ENCODE results near the gene MUSTN1. TPM values are rescaled to one million over a fixed set of nuclear protein-coding genes. Genes with fewer than 3 reads are reported as not detected.

MUSTN1 gene
- total RNA-seq, 2 experiments from 2014 or later = 0.57 TPM; not detected in 1

- Mint-ChIP-seq H3K4me3 (no peak overlapping the region), H3K4me1 (ENCODE audit: low read depth) (no peaks in the 10 kb centered on the region), H3K9me3 (no peaks in the 10 kb centered on the region), H3K27ac (no peak overlapping the region), H3K27me3 (ENCODE audit: low read depth) (no peaks in the 10 kb centered on the region), H3K36me3 (ENCODE audit: low read depth) (no peaks in the 10 kb centered on the region)
- CTCF ChIA-PET = no interaction called here
- DNase-seq = no peak
- intact Hi-C loops (cut with micrococcal nuclease) = no loop called here
Measured at GRCh38 chr3:52829906-52830463, 4.8 kb downstream of the MUSTN1 start.

- DNase-seq = no peak
- CTCF ChIA-PET = no interaction called here
- H3K27me3 Mint-ChIP-seq (ENCODE audit: low read depth) = no peaks in the 10 kb centered on the region
- H3K27ac Mint-ChIP-seq = no peak overlapping the region
- H3K4me3 Mint-ChIP-seq = no peak overlapping the region
- no peaks in the 10 kb centered on the region for H3K36me3 Mint-ChIP-seq (ENCODE audit: low read depth)
- intact Hi-C loops (cut with micrococcal nuclease) = no loop called here
- no peaks in the 10 kb centered on the region for H3K9me3 Mint-ChIP-seq
- no peaks in the 10 kb centered on the region for H3K4me1 Mint-ChIP-seq (ENCODE audit: low read depth)
Measured at GRCh38 chr3:52829482-52829881, 5.3 kb downstream of the MUSTN1 start.

GRCh38 chr3:52827866-52828376 lies 6.9 kb downstream of the MUSTN1 start:
- Mint-ChIP-seq H3K27ac (no peak overlapping the region), H3K4me1 (ENCODE audit: low read depth) (no peaks in the 10 kb centered on the region), H3K36me3 (ENCODE audit: low read depth) (no peaks in the 10 kb centered on the region), H3K9me3 (no peaks in the 10 kb centered on the region), H3K27me3 (ENCODE audit: low read depth) (no peaks in the 10 kb centered on the region), H3K4me3 (no peak overlapping the region)
- CTCF ChIA-PET = no interaction called here
- intact Hi-C loops (cut with micrococcal nuclease) = no loop called here
- no peak for DNase-seq

- Mint-ChIP-seq H3K36me3 (ENCODE audit: low read depth) (no peaks in the 10 kb centered on the region), H3K27me3 (ENCODE audit: low read depth) (no peaks in the 10 kb centered on the region), H3K4me1 (ENCODE audit: low read depth) (no peaks in the 10 kb centered on the region), H3K4me3 (no peak overlapping the region), H3K27ac (no peak overlapping the region), H3K9me3 (no peaks in the 10 kb centered on the region)
- intact Hi-C loops (cut with micrococcal nuclease) = no loop called here
- DNase-seq = no peak
- CTCF ChIA-PET = no interaction called here
Measured at GRCh38 chr3:52827441-52827840, 7.4 kb downstream of the MUSTN1 start.

GRCh38 chr3:52824037-52824436 lies 10.8 kb downstream of the MUSTN1 start:
- Mint-ChIP-seq H3K36me3 (ENCODE audit: low read depth) (no peaks in the 10 kb centered on the region), H3K4me3 (no peak overlapping the region), H3K9me3 (no peaks in the 10 kb centered on the region), H3K4me1 (ENCODE audit: low read depth) (no peaks in the 10 kb centered on the region), H3K27me3 (ENCODE audit: low read depth) (no peaks in the 10 kb centered on the region), H3K27ac (no peak overlapping the region)
- CTCF ChIA-PET = interaction anchor here (1.0 to 1.1 kb wide), 2 partner anchors 8 to 13 kb away, joined by 3 read pairs; no protein-coding TSS in a partner anchor
- no peak for DNase-seq
- intact Hi-C loops (cut with micrococcal nuclease) = no loop called here

GRCh38 chr3:52822363-52822762 lies 12.5 kb downstream of the MUSTN1 start:
- H3K9me3 Mint-ChIP-seq = no peaks in the 10 kb centered on the region
- no peaks in the 10 kb centered on the region for H3K27me3 Mint-ChIP-seq (ENCODE audit: low read depth)
- H3K4me1 Mint-ChIP-seq (ENCODE audit: low read depth) = no peaks in the 10 kb centered on the region
- no peak for DNase-seq
- intact Hi-C loops (cut with micrococcal nuclease) = no loop called here
- H3K4me3 Mint-ChIP-seq = no peak overlapping the region
- no peak overlapping the region for H3K27ac Mint-ChIP-seq
- no peaks in the 10 kb centered on the region for H3K36me3 Mint-ChIP-seq (ENCODE audit: low read depth)
- CTCF ChIA-PET = interaction anchor here (0.6 to 2.4 kb wide), 5 partner anchors 9 to 290 kb away, joined by 4 to 12 read pairs (median 4); no protein-coding TSS in a partner anchor

- Mint-ChIP-seq H3K27me3 (ENCODE audit: low read depth) (no peaks in the 10 kb centered on the region), H3K4me1 (ENCODE audit: low read depth) (no peaks in the 10 kb centered on the region), H3K36me3 (ENCODE audit: low read depth) (no peaks in the 10 kb centered on the region), H3K9me3 (no peaks in the 10 kb centered on the region), H3K4me3 (no peak overlapping the region), H3K27ac (no peak overlapping the region)
- CTCF ChIA-PET = interaction anchor here (0.5 to 2.4 kb wide), 14 partner anchors 10 to 1370 kb away, joined by 3 to 12 read pairs (median 4); partner anchors contain the start of gene MUSTN1
- intact Hi-C loops (cut with micrococcal nuclease) = loop anchor here (1.0 kb wide), 1 partner anchor 78 kb away; no protein-coding TSS in a partner anchor
- DNase-seq = peak; percentile 50
Measured at GRCh38 chr3:52820736-52821135, 14.1 kb downstream of the MUSTN1 start.

GRCh38 chr3:52819936-52820335 lies 14.9 kb downstream of the MUSTN1 start:
- Mint-ChIP-seq H3K4me3 (no peak overlapping the region), H3K27ac (no peak overlapping the region), H3K27me3 (ENCODE audit: low read depth) (no peaks in the 10 kb centered on the region), H3K4me1 (ENCODE audit: low read depth) (no peaks in the 10 kb centered on the region), H3K36me3 (ENCODE audit: low read depth) (no peaks in the 10 kb centered on the region), H3K9me3 (no peaks in the 10 kb centered on the region)
- CTCF ChIA-PET = interaction anchor here (0.6 to 2.4 kb wide), 6 partner anchors 18 to 1369 kb away, joined by 3 to 12 read pairs (median 4); no protein-coding TSS in a partner anchor
- no peak for DNase-seq
- intact Hi-C loops (cut with micrococcal nuclease) = loop anchor here (1.0 kb wide), 1 partner anchor 78 kb away; no protein-coding TSS in a partner anchor

- Mint-ChIP-seq H3K36me3 (ENCODE audit: low read depth) (no peaks in the 10 kb centered on the region), H3K4me1 (ENCODE audit: low read depth) (no peaks in the 10 kb centered on the region), H3K4me3 (no peak overlapping the region), H3K9me3 (no peaks in the 10 kb centered on the region), H3K27ac (no peak overlapping the region), H3K27me3 (ENCODE audit: low read depth) (no peaks in the 10 kb centered on the region)
- intact Hi-C loops (cut with micrococcal nuclease) = no loop called here
- DNase-seq = no peak
- CTCF ChIA-PET = no interaction called here
Measured at GRCh38 chr3:52817860-52818259, 17.0 kb downstream of the MUSTN1 start.

GRCh38 chr3:52817221-52817620 lies 17.6 kb downstream of the MUSTN1 start:
- H3K4me3 Mint-ChIP-seq = no peak overlapping the region
- DNase-seq = no peak
- no peaks in the 10 kb centered on the region for H3K27me3 Mint-ChIP-seq (ENCODE audit: low read depth)
- H3K9me3 Mint-ChIP-seq = no peaks in the 10 kb centered on the region
- CTCF ChIA-PET = interaction anchor here (1.8 kb wide), 1 partner anchor 18 kb away, joined by 6 read pairs; no protein-coding TSS in a partner anchor
- H3K27ac Mint-ChIP-seq = no peak overlapping the region
- no peaks in the 10 kb centered on the region for H3K4me1 Mint-ChIP-seq (ENCODE audit: low read depth)
- intact Hi-C loops (cut with micrococcal nuclease) = no loop called here
- H3K36me3 Mint-ChIP-seq (ENCODE audit: low read depth) = no peaks in the 10 kb centered on the region

GRCh38 chr3:52816654-52817053 lies 18.2 kb downstream of the MUSTN1 start:
- DNase-seq = no peak
- Mint-ChIP-seq H3K9me3 (no peaks in the 10 kb centered on the region), H3K27me3 (ENCODE audit: low read depth) (no peaks in the 10 kb centered on the region), H3K36me3 (ENCODE audit: low read depth) (no peaks in the 10 kb centered on the region), H3K4me1 (ENCODE audit: low read depth) (no peaks in the 10 kb centered on the region), H3K27ac (no peak overlapping the region), H3K4me3 (no peak overlapping the region)
- CTCF ChIA-PET = interaction anchor here (1.2 to 1.8 kb wide), 2 partner anchors 8 to 18 kb away, joined by 3 to 6 read pairs; no protein-coding TSS in a partner anchor
- intact Hi-C loops (cut with micrococcal nuclease) = no loop called here

GRCh38 chr3:52816199-52816598 lies 18.6 kb downstream of the MUSTN1 start:
- H3K27ac Mint-ChIP-seq = no peak overlapping the region
- H3K4me3 Mint-ChIP-seq = no peak overlapping the region
- no peaks in the 10 kb centered on the region for H3K36me3 Mint-ChIP-seq (ENCODE audit: low read depth)
- CTCF ChIA-PET = interaction anchor here (0.6 to 1.8 kb wide), 4 partner anchors 8 to 371 kb away, joined by 3 to 6 read pairs (median 3); partner anchors contain the start of gene SEMA3G
- H3K4me1 Mint-ChIP-seq (ENCODE audit: low read depth) = no peaks in the 10 kb centered on the region
- no peaks in the 10 kb centered on the region for H3K27me3 Mint-ChIP-seq (ENCODE audit: low read depth)
- no peaks in the 10 kb centered on the region for H3K9me3 Mint-ChIP-seq
- intact Hi-C loops (cut with micrococcal nuclease) = no loop called here
- DNase-seq = no peak

- intact Hi-C loops (cut with micrococcal nuclease) = no loop called here
- Mint-ChIP-seq H3K27me3 (ENCODE audit: low read depth) (no peaks in the 10 kb centered on the region), H3K9me3 (no peaks in the 10 kb centered on the region), H3K27ac (no peak overlapping the region), H3K4me1 (ENCODE audit: low read depth) (peaks cover 4% of the 10 kb centered on the region), H3K36me3 (ENCODE audit: low read depth) (no peaks in the 10 kb centered on the region), H3K4me3 (no peak overlapping the region)
- no peak for DNase-seq
- CTCF ChIA-PET = interaction anchor here (1.0 to 1.1 kb wide), 2 partner anchors 8 to 93 kb away, joined by 4 read pairs; no protein-coding TSS in a partner anchor
Measured at GRCh38 chr3:52813810-52814209, 21.0 kb downstream of the MUSTN1 start.

All from activated naive CD4-positive, alpha-beta T cell treated with anti-CD3 and anti-CD28 coated beads for 36 hours (primary cell).